ENCODE measurements around the gene UVRAG. TPM values are rescaled to one million over a fixed set of nuclear protein-coding genes. Genes with fewer than 3 reads are reported as not detected.

Gene UVRAG
- total RNA-seq, 1 donor from 2014 or later: 14.1 TPM

DNA sequence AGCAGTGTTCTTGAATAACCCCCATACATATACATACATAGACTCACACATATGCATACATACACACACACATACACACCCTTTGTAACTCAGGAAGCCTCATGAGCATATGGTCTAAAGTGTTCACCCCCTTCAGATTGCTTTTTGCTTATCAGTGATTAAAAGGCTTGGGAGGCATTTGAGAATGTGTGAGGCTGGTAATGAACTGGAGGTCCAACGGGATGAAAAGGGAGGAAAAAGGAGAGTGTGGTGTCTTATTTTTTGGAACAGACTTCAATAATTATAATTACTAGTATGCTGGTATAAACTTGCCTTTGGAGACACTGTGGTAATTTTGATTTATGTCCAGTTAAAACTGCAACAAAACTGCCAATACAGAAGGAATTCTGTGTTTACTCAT is 124.5 kb downstream of the UVRAG start:
- no peak overlapping the region for H3K27ac ChIP-seq (ENCODE audit: low read depth, low read length)
- H3K4me1 ChIP-seq (ENCODE audit: control insufficient read depth in 3 of 3, insufficient read depth in 3 of 3, low read length in 3 of 3): peaks cover 2 to 10% (median 9%) of the 10 kb centered on the region in 3 donors
- H3K9me3 ChIP-seq (ENCODE audit: control insufficient read depth in 3 of 3, low read length in 3 of 3): no peaks in the 10 kb centered on the region
- no peak overlapping the region for H3K4me3 ChIP-seq (ENCODE audit: low read length in 3 of 3)
- no peak overlapping the region for H3K9ac ChIP-seq (ENCODE audit: low read depth in 1 of 3, low read length in 3 of 3)
- no peaks in the 10 kb centered on the region for H3K27me3 ChIP-seq (ENCODE audit: control insufficient read depth in 3 of 3, insufficient read depth in 3 of 3, low read length in 3 of 3)
- H3K36me3 ChIP-seq (ENCODE audit: control insufficient read depth in 3 of 3, insufficient read depth in 3 of 3, low read length in 3 of 3): no peaks in the 10 kb centered on the region

DNA sequence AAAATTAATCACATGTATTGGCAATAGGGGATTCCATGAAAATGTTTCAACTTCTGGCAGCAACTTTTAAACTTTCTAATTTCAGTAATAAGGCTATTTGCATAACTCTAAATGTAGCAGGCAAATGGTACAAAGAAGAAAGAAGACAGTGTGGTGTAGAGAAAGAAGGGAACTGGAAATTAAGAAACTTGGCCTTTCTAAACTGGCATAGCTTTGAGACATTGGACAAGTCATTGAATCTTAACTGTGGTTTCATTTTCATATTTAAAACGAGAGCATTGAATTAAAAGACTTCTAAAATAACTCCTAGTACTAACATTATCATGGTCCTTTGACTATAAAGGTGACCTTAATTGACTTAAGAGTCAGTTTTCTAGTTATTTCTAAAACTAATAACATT is 125.0 kb downstream of the UVRAG start:
- no peak overlapping the region for H3K9ac ChIP-seq (ENCODE audit: low read depth in 1 of 3, low read length in 3 of 3)
- no peaks in the 10 kb centered on the region for H3K27me3 ChIP-seq (ENCODE audit: control insufficient read depth in 3 of 3, insufficient read depth in 3 of 3, low read length in 3 of 3)
- H3K4me3 ChIP-seq (ENCODE audit: low read length in 3 of 3): no peak overlapping the region
- H3K4me1 ChIP-seq (ENCODE audit: control insufficient read depth in 3 of 3, insufficient read depth in 3 of 3, low read length in 3 of 3): peaks cover 2 to 10% (median 9%) of the 10 kb centered on the region in 3 donors
- no peak overlapping the region for H3K27ac ChIP-seq (ENCODE audit: low read depth, low read length)
- H3K9me3 ChIP-seq (ENCODE audit: control insufficient read depth in 3 of 3, low read length in 3 of 3): no peaks in the 10 kb centered on the region
- no peaks in the 10 kb centered on the region for H3K36me3 ChIP-seq (ENCODE audit: control insufficient read depth in 3 of 3, insufficient read depth in 3 of 3, low read length in 3 of 3)

DNA sequence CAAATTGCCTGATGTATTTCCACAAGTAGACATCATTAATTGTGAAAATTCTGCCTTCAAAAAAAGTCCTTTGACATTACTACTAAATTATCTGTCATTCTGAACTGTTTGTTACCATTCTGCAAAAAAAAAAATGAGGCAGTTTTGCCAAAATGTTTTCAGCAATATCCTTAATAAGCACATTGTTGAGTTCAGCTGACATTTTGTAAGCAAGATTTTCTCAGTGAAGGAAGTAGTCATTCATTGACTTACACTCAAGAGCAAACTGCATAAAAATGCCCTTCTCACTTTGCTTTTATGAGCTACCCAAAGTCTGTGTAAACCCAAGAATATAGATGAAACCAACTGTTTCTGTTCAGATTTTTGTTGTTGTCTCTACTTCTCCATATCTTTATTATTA is 125.9 kb downstream of the UVRAG start:
- Histone ChIP-seq H3K4me1 (ENCODE audit: control insufficient read depth in 3 of 3, insufficient read depth in 3 of 3, low read length in 3 of 3) (peaks cover 2 to 14% (median 13%) of the 10 kb centered on the region in 3 donors), H3K9me3 (ENCODE audit: control insufficient read depth in 3 of 3, low read length in 3 of 3) (no peaks in the 10 kb centered on the region), H3K36me3 (ENCODE audit: control insufficient read depth in 3 of 3, insufficient read depth in 3 of 3, low read length in 3 of 3) (no peaks in the 10 kb centered on the region), H3K27ac (ENCODE audit: low read depth, low read length) (no peak overlapping the region), H3K9ac (ENCODE audit: low read depth in 1 of 3, low read length in 3 of 3) (no peak overlapping the region), H3K4me3 (ENCODE audit: low read length in 3 of 3) (no peak overlapping the region), H3K27me3 (ENCODE audit: control insufficient read depth in 3 of 3, insufficient read depth in 3 of 3, low read length in 3 of 3) (no peaks in the 10 kb centered on the region)

DNA sequence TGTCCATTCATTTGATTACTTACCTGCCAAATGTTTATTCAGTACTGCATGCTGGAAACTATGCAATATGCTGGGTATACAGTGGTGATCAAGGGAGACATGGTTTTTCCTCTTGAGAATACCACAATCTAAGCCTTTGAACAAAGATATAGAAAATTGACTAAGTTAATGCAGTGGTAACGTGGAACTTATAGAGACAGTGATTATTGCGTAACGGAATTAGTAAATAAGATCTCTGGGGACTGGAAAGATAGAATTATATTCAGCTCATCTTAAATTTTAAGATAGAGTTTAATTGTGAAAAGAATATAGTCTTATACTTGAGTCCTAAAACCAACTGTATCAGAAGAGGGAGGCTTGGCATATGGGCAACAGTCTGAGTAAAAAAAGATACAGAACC is 129.5 kb downstream of the UVRAG start:
- no peak overlapping the region for H3K27ac ChIP-seq (ENCODE audit: low read depth, low read length)
- H3K4me3 ChIP-seq (ENCODE audit: low read length in 3 of 3): no peak overlapping the region
- H3K4me1 ChIP-seq (ENCODE audit: control insufficient read depth in 3 of 3, insufficient read depth in 3 of 3, low read length in 3 of 3): peaks cover 8 to 18% (median 14%) of the 10 kb centered on the region in 3 donors
- H3K9me3 ChIP-seq (ENCODE audit: control insufficient read depth in 3 of 3, low read length in 3 of 3): no peaks in the 10 kb centered on the region
- H3K27me3 ChIP-seq (ENCODE audit: control insufficient read depth in 3 of 3, insufficient read depth in 3 of 3, low read length in 3 of 3): no peaks in the 10 kb centered on the region
- no peaks in the 10 kb centered on the region for H3K36me3 ChIP-seq (ENCODE audit: control insufficient read depth in 3 of 3, insufficient read depth in 3 of 3, low read length in 3 of 3)
- H3K9ac ChIP-seq (ENCODE audit: low read depth in 1 of 3, low read length in 3 of 3): no peak overlapping the region

DNA sequence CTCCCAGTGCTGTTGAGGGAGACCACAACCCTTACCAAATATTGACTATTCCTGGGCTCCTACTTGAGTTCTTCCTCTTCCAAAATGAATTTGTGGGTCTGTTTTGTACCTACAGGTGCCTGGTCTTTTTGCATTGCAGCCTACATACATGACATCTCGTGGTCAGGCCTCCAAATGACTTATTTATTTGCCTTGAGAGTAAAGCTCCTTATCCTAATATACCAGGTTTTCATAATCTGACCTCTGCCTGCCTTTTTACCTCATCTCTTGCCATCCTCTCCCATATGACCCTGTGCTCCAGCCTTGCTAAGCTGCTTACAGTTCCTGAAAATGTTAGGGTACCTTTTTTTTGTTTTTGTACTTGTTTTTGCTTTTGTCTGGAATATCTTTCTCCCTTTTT is 130.4 kb downstream of the UVRAG start:
- no peaks in the 10 kb centered on the region for H3K9me3 ChIP-seq (ENCODE audit: control insufficient read depth in 3 of 3, low read length in 3 of 3)
- no peak overlapping the region for H3K27ac ChIP-seq (ENCODE audit: low read depth, low read length)
- H3K4me1 ChIP-seq (ENCODE audit: control insufficient read depth in 3 of 3, insufficient read depth in 3 of 3, low read length in 3 of 3): peaks cover 7 to 17% (median 11%) of the 10 kb centered on the region in 3 donors
- no peaks in the 10 kb centered on the region for H3K36me3 ChIP-seq (ENCODE audit: control insufficient read depth in 3 of 3, insufficient read depth in 3 of 3, low read length in 3 of 3)
- no peaks in the 10 kb centered on the region for H3K27me3 ChIP-seq (ENCODE audit: control insufficient read depth in 3 of 3, insufficient read depth in 3 of 3, low read length in 3 of 3)
- H3K9ac ChIP-seq (ENCODE audit: low read depth in 1 of 3, low read length in 3 of 3): no peak overlapping the region
- H3K4me3 ChIP-seq (ENCODE audit: low read length in 3 of 3): no peak overlapping the region

DNA sequence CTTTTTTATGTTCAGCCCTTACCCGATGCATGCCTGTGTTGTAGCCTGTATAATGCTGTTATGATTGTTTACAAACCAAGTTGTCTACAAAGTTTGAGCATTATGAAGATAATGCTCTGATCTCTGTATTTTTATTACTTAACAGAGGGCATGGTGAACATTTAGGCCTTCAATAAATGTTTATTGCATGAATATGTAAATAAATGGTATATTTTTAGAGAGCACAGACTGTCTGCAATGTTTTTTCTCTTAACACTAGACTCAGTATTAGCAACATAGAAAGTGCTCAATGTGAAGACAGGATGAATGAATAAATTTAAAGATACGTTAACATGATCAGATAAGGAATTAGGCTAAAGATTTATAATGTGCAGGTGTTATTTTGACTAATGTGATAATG is 130.9 kb downstream of the UVRAG start:
- Histone ChIP-seq H3K27ac (ENCODE audit: low read depth, low read length) (no peak overlapping the region), H3K9me3 (ENCODE audit: control insufficient read depth in 3 of 3, low read length in 3 of 3) (no peaks in the 10 kb centered on the region), H3K4me3 (ENCODE audit: low read length in 3 of 3) (no peak overlapping the region), H3K27me3 (ENCODE audit: control insufficient read depth in 3 of 3, insufficient read depth in 3 of 3, low read length in 3 of 3) (no peaks in the 10 kb centered on the region), H3K4me1 (ENCODE audit: control insufficient read depth in 3 of 3, insufficient read depth in 3 of 3, low read length in 3 of 3) (peaks cover 7 to 17% (median 11%) of the 10 kb centered on the region in 3 donors), H3K9ac (ENCODE audit: low read depth in 1 of 3, low read length in 3 of 3) (no peak overlapping the region), H3K36me3 (ENCODE audit: control insufficient read depth in 3 of 3, insufficient read depth in 3 of 3, low read length in 3 of 3) (no peaks in the 10 kb centered on the region)

DNA sequence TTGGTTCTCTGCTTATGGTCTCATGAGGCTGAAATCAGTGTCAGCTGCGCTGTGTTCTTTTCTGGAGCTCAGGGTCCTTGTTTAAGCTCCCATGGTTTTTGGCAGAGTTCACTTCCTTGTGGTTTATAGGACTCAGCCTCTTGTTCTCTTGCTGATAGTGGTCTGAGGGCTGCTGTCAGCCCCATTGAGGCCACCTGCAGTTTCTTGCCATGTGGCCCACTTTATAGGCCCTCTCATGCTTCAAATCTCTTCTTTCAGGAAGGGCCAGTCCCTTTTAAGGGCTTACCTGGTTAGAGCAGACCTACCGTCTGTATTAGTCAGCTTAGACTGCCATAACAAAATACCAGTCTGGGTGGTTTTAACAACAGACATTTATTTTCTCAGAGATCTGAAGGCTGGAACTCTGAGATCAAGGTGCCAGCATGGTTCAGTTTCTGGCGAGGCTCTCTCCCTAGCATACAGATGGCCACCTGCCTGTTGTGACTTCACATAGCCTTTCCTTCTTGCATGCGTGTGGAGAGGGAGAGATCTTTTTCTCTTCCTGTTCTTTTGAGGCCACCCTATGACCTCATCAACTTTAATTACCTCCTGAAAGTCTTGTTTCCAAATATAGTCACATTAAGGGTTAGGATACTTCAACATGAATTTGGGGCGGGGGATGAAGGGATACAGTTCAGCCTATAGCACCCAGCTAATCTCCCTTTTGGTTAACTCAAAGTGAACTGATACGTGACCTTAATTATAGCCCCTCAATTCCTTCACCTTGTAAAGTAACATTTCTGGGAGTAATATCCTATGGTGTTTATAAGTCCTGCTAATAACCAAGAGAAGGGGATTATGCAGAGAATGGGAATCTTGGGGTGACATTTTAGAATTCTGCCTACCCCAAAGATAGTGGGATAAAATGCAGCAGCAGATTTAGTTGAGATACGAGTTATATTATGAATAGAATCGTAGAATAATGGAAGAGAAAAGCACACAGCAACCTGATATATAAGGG is 131.8 kb downstream of the UVRAG start:
- Histone ChIP-seq H3K9ac (ENCODE audit: low read depth in 1 of 3, low read length in 3 of 3) (no peak overlapping the region), H3K27me3 (ENCODE audit: control insufficient read depth in 3 of 3, insufficient read depth in 3 of 3, low read length in 3 of 3) (no peaks in the 10 kb centered on the region), H3K27ac (ENCODE audit: low read depth, low read length) (peak overlapping the region; percentile 36), H3K4me1 (ENCODE audit: control insufficient read depth in 3 of 3, insufficient read depth in 3 of 3, low read length in 3 of 3) (peaks cover 7 to 17% (median 11%) of the 10 kb centered on the region in 3 donors), H3K9me3 (ENCODE audit: control insufficient read depth in 3 of 3, low read length in 3 of 3) (no peaks in the 10 kb centered on the region), H3K36me3 (ENCODE audit: control insufficient read depth in 3 of 3, insufficient read depth in 3 of 3, low read length in 3 of 3) (no peaks in the 10 kb centered on the region), H3K4me3 (ENCODE audit: low read length in 3 of 3) (no peak overlapping the region)

DNA sequence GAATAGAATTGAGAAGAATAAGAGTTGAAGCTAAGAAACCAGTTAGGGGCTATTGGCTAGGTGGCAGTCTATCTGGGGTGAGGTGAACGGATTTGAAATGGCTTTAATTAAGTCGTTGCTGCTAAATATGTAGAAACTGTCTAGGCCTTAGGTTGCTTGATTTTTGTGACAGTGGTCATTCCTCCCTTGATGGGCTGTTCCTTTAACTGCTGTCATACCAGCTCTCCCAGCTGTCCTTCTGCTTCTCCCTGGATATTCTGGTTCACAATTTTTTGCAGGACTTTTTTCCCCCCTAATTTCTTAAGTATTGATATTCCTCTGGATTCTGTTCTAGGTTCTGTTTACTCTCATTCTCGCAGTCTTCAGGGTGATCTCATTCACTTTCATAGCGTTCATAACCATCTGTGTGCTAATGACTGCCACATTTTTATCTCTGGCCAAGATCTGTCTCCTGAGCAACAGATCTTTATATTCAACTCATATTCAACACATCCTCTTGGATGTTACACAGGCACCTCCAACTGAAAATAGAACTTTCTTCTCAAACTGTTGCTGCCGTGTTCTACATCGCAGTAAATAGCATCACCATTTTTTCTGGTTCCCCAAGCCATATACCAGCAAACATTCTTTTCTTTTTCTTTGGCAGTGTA is 134.1 kb downstream of the UVRAG start:
- no peak overlapping the region for H3K27ac ChIP-seq (ENCODE audit: low read depth, low read length)

DNA sequence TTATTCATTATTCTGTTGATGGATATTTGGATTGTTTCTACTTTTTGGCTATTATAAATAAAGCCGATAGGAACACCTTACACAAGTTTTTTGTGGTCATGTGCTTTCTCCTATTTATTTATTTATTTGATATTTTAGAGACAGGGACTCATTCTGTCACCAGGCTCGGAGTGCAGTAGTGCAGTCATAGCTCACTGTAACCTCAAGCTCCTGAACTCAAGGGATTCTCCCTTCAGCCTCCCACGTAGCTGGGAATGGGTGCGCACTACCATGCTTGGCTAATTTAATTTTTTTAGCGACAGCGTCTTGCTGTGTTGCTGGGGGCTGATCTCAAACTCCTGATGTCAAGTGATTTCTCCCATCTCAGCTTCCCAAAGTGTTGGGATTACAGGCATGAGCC is 135.1 kb downstream of the UVRAG start:
- H3K4me3 ChIP-seq (ENCODE audit: low read length in 3 of 3): no peak overlapping the region
- H3K4me1 ChIP-seq (ENCODE audit: control insufficient read depth in 3 of 3, insufficient read depth in 3 of 3, low read length in 3 of 3): peaks cover 9 to 21% (median 17%) of the 10 kb centered on the region in 3 donors
- no peaks in the 10 kb centered on the region for H3K27me3 ChIP-seq (ENCODE audit: control insufficient read depth in 3 of 3, insufficient read depth in 3 of 3, low read length in 3 of 3)
- no peak overlapping the region for H3K9ac ChIP-seq (ENCODE audit: low read depth in 1 of 3, low read length in 3 of 3)
- H3K27ac ChIP-seq (ENCODE audit: low read depth, low read length): no peak overlapping the region
- no peaks in the 10 kb centered on the region for H3K9me3 ChIP-seq (ENCODE audit: control insufficient read depth in 3 of 3, low read length in 3 of 3)
- H3K36me3 ChIP-seq (ENCODE audit: control insufficient read depth in 3 of 3, insufficient read depth in 3 of 3, low read length in 3 of 3): no peaks in the 10 kb centered on the region

More for the DNA sequence above, 134.1 kb downstream of the UVRAG start:
- no peaks in the 10 kb centered on the region for H3K27me3 ChIP-seq (ENCODE audit: control insufficient read depth in 3 of 3, insufficient read depth in 3 of 3, low read length in 3 of 3)
- H3K4me3 ChIP-seq (ENCODE audit: low read length in 3 of 3): no peak overlapping the region
- H3K9me3 ChIP-seq (ENCODE audit: control insufficient read depth in 3 of 3, low read length in 3 of 3): no peaks in the 10 kb centered on the region
- no peak overlapping the region for H3K9ac ChIP-seq (ENCODE audit: low read depth in 1 of 3, low read length in 3 of 3)
- peaks cover 7 to 17% (median 13%) of the 10 kb centered on the region in 3 donors for H3K4me1 ChIP-seq (ENCODE audit: control insufficient read depth in 3 of 3, insufficient read depth in 3 of 3, low read length in 3 of 3)
- no peaks in the 10 kb centered on the region for H3K36me3 ChIP-seq (ENCODE audit: control insufficient read depth in 3 of 3, insufficient read depth in 3 of 3, low read length in 3 of 3)

DNA sequence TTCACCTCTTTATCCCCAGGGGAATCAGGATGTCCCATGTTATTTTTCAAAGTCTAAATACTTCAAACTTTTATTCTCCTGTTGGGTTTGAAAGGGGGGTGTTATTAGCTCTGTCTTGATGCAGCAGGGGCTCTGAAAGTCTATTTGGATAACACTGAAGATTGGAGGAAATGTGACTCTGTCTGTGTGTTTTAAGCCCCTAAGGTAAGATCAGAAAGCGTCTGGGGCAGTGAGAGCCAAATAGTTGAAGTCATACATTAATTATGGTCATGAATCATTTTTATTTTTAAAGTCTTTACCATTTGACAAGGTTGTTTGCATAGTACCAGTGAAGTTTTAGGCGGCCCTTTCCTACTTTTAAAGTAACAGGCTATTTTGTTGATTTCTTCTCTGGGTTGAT is 139.0 kb downstream of the UVRAG start:
- Histone ChIP-seq H3K36me3 (ENCODE audit: control insufficient read depth in 3 of 3, insufficient read depth in 3 of 3, low read length in 3 of 3) (no peaks in the 10 kb centered on the region), H3K9me3 (ENCODE audit: control insufficient read depth in 3 of 3, low read length in 3 of 3) (no peaks in the 10 kb centered on the region), H3K27me3 (ENCODE audit: control insufficient read depth in 3 of 3, insufficient read depth in 3 of 3, low read length in 3 of 3) (no peaks in the 10 kb centered on the region), H3K27ac (ENCODE audit: low read depth, low read length) (peak overlapping the region; percentile 39), H3K4me1 (ENCODE audit: control insufficient read depth in 3 of 3, insufficient read depth in 3 of 3, low read length in 3 of 3) (peaks cover 2 to 6% (median 4%) of the 10 kb centered on the region in 3 donors), H3K4me3 (ENCODE audit: low read length in 3 of 3) (no peak overlapping the region), H3K9ac (ENCODE audit: low read depth in 1 of 3, low read length in 3 of 3) (peak overlapping the region; percentile 1 to 34 (median 25))

All from skeletal muscle tissue (tissue), 4 donors.